HG02840 (cell line): ENCODE data around the gene FCRL6.

Source experiments
- ATAC-seq: cut with Tn5 transposase; IDR thresholded peaks from one replicate; pipeline ENCODE4 v1.9.1; 2021; ENCODE audit warnings: mild to moderate bottlenecking, moderate library complexity, moderate number of reproducible peaks; ENCODE audit not compliant: unreplicated experiment, low FRiP score

FCRL6 gene

DNA sequence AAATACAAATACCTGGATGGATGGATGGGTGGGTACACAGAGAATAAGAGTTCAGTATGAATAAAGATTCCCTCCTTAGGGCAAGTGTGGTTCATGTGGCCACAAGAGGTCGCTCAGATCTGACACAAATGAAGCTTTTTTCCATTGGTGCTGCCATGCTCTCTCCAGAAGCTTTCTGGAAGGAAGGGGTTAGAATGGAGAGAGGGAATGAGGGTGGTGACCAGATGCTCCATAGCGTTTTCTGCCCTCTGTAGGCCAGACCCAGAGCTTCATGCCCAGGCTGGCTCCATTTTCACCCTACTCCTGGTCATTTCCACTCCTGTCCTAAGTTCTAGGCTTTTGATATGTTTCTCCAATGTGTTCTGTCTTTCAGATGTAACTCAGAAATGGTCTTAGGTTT lies 3.3 kb upstream of the FCRL6 start:
- ATAC-seq: no peak

DNA sequence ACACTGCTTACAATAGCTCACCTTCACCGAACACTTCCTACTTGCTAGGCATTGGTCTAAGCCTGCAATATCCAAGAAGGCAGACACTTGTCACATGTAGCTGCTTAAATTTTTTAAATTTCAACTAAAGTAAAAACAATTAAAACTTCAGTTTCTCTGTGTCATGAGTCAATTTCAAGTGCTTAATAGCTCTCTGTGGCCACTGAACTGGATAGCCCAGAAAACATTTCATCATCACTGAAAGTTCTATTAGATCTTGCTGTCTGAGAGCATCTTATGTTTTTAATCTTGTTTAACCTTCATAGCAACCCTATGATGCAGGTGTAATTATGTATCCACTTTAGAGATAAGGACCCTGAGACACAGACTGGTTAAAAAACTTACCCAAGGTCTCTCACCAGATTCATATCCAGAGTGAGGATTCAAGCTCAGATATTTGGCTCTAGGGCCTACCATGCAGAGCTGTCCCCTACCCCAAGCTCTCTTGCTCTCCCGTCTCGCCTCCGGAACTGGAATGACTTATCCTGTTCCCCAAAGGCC lies 2.6 kb upstream of the FCRL6 start:
- no peak for ATAC-seq

GRCh38 chr1:159800177-159800930 lies 1.8 kb upstream of the FCRL6 start:
- no peak for ATAC-seq

GRCh38 chr1:159803956-159804689 lies 2.0 kb downstream of the FCRL6 start:
- no peak for ATAC-seq

GRCh38 chr1:159804924-159805323 lies 2.8 kb downstream of the FCRL6 start:
- ATAC-seq: no peak

- no peak for ATAC-seq
Observed at GRCh38 chr1:159815926-159816325, 13.8 kb downstream of the FCRL6 start.

DNA sequence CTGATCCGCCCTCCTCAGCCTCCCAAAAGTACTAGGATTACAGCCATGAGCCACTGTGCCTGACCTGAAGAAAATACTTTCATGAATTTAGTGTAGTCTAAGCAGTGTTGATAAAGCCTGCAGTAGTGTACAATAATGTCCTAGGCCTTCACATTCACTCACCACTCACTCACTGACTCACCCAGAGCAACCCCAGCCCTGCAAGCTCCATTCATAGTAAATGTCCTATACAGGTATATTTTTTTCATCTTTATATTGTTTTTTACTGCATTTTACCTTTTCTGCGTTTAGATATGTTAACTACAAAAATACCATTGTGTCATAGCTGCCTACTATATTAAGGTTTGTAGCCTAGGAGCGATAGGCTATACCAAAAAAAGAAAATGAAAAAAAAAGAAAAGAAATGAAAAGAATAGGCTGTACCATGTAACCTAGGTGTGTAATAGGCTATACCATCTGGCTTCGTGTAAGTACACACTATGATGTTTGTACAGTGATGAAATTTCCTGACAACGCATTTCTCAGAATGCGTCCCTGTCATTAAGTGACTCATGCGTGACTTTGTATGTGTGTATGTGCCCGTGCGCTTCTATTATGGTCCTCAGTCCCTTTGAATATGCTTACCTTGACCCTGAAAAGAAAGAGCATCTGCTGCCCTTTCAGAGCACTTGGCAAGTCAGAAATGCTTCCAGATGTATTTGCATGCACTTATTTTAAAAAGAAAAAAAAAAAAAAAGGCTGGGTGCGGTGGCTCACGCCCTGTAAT lies 15.3 kb downstream of the FCRL6 start:
- ATAC-seq: no peak

GRCh38 chr1:159821171-159821867 lies 19.2 kb downstream of the FCRL6 start:
- ATAC-seq: no peak

DNA sequence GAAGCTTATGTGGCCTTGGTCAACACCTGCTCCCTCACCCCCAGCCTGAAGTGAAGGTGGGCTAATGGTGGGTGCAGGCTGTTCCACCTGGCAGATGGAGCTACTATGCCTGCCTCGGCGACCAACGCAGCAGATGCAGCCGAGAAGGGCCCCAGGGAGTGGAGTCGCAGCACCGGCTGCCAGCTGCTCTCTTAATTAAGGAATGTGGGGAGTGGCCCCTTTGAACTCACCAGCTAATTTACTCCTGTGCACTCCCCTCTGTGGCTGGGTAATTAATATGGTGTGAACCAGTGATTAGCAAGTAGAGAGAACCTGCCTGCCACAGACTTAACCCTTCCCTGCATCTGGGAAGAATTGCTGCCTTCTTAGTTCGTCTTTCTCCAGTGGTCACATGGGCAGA lies 21.2 kb downstream of the FCRL6 start:
- no peak for ATAC-seq

DNA sequence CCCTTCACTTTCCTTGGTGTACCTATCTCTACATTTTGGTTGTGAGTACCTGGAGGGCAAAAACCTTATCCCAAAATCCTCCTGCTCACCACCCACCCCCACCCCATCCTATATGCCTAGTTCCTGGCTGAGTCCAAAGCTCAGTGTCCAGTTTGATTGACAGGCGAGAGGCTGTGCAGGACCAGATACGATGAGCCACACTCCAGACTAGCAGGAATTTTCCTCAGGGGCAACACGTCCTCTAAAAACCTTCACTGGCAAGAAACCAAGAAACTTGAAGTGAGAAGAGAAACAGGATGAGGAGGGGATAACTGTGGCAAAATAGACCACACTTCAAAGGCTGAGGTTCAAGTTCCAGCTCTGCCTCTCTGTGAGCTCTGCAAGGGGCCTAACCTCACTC lies 23.4 kb downstream of the FCRL6 start:
- ATAC-seq: no peak

DNA sequence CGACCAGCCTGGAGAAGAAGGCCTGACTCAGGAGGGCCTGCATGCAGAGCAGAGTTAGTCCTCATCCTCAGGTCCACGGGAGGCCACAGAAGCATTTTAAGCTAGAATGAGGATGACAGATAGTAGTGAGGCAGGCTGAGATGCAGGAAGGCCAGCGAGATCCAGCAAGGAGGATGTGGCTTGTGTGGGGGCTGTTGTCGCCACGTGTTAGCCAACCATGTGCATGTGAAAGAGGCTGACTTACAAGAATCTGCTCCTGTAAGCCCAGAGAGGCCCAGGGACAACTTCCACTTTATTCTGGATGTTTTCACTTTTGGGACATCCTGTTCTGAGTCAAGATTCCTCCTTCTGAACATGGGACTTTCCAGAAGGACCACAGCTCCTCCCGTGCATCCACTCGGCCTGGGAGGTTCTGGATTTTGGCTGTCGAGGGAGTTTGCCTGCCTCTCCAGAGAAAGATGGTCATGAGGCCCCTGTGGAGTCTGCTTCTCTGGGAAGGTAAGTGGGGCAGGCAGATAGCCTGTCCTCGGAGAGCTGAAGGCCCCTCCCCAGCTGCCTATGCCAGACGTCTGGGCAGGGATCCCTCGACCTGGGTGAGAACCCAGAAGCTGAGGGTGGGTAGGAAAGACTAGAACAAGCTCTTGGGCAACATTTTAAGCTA lies 24.4 kb downstream of the FCRL6 start, which contains the start of gene SLAMF8:
Gene SLAMF8 (plus strand): TSS at position 433 of the 661 bp plus-strand sequence. CDS start 26 bp downstream, at position 459.
- no peak for ATAC-seq

DNA sequence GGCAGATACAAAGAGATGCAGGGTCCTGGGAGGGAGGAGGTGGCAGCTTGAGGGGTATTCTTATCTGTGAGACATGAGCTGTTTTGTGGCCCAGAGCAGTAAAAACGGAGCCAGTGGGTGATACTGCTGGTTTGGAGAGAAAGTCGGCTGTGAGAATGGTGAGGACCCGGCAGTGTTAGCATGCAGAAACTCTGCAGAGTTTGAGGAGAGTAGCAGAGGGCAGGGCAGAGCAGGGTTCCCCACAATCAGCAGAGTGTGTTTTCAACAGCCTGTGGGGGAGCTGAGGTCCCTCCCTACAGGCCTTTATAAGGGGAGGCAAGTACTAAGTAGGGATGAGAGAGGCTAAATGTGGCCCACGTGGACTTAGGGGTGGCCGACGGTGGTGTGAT lies 24.9 kb downstream of the FCRL6 start:
- no peak for ATAC-seq

DNA sequence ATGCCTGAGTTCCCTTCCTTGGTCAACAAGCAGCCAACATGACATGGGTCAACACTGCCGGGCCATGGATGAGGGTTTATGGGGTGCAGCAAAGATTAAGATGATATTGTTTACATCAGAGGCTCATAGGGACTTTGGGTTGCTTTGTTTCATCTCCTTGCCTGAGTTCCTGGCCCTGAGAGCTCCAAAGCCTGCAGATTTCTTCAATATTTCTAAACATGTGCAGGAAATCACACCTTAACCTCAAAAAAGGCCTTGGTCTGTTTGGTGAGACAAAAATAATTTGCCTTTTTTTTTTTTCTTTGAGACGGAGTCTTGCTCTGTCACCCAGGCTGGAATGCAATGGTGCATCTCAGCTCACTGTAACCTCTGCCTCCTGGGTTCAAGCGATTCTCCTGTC lies 25.4 kb downstream of the FCRL6 start:
- no peak for ATAC-seq

GRCh38 chr1:159828176-159828575 lies 26.0 kb downstream of the FCRL6 start:
- ATAC-seq: no peak

DNA sequence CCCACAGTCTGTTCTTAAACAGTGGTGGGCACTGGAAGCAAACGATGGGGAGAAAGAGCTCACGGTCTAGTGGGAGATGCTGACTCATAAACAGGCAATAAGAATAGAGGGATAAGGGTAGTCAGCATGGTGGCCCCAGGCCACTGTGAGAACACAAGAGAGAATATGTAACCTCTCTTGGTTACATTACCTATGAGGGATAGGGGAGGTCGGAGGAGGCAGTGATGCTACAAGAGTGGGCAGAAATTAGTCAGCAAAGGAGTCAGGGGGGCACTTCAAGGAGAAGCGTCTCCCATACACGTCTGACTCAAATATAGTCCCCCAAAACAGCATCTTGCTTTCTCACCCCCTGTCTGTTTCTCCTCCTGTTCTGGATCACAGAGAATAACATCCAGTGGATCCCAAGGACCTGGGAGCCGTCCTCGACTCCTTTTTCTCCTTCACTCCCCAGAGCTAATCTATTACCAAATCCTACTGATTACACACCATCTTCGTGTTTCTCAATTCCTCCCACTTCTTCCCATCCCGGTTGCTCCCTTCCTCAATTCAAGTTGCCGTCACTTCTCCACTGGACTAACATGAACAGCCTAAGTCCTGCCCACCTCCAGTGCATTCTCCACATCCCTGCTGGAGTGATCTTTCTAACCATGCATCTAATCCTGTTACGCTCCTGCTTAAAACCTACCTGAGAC lies 26.6 kb downstream of the FCRL6 start:
- no peak for ATAC-seq

DNA sequence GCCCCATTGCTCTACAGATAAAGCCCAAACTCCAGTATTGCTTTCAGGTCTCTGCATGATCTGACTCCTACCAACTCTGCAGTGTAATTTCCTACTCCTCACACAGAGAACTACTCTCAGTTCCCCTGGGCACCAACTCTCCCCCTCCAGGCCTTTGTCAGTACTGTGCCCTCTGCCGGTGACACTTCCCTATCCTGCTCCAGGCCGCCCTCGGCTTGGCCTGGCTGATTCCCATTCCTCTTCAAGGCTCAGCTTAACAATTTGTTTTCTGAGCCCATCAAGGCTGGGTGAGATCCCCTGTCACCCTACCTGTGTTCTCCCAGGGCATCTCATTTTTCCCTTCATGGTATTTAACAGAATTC lies 27.1 kb downstream of the FCRL6 start:
- no peak for ATAC-seq

GRCh38 chr1:159829822-159830465 lies 27.8 kb downstream of the FCRL6 start:
- ATAC-seq: no peak

- no peak for ATAC-seq
Observed at GRCh38 chr1:159830722-159831121, 28.6 kb downstream of the FCRL6 start.
